ENCODE results near the gene SND1. TPM values are rescaled to one million over a fixed set of nuclear protein-coding genes. Genes with fewer than 3 reads are reported as not detected.

Gene SND1
- total RNA-seq, 1 donor from 2014 or later, result 85.9 TPM

GRCh38 chr7:127932496-127932895 is 280.5 kb downstream of the SND1 start:
- Histone ChIP-seq H3K36me3 (peaks cover 0 to 17% of the 10 kb centered on the region in 2 donors), H3K9me3 (no peaks in the 10 kb centered on the region), H3K4me1 (no peaks in the 10 kb centered on the region), H3K27me3 (no peaks in the 10 kb centered on the region), H3K27ac (no peak overlapping the region), H3K4me3 (no peak overlapping the region)
- DNase-seq (ENCODE audit: extremely low spot score in 2 of 2), result no peak
- TF ChIP-seq POLR2A (IDR thresholded peaks at IDR 0.05), result no peak
- TF ChIP-seq, protein P1, sequence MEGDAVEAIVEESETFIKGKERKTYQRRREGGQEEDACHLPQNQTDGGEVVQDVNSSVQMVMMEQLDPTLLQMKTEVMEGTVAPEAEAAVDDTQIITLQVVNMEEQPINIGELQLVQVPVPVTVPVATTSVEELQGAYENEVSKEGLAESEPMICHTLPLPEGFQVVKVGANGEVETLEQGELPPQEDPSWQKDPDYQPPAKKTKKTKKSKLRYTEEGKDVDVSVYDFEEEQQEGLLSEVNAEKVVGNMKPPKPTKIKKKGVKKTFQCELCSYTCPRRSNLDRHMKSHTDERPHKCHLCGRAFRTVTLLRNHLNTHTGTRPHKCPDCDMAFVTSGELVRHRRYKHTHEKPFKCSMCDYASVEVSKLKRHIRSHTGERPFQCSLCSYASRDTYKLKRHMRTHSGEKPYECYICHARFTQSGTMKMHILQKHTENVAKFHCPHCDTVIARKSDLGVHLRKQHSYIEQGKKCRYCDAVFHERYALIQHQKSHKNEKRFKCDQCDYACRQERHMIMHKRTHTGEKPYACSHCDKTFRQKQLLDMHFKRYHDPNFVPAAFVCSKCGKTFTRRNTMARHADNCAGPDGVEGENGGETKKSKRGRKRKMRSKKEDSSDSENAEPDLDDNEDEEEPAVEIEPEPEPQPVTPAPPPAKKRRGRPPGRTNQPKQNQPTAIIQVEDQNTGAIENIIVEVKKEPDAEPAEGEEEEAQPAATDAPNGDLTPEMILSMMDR (IDR thresholded peaks at IDR 0.05), result no peak
- no peak for TF ChIP-seq POLR2AphosphoS5 (IDR thresholded peaks at IDR 0.05; ENCODE audit: insufficient read depth in 1 of 2, low read depth in 1 of 2)
- intact Hi-C loops (cut with DNase I), result no loop called here

GRCh38 chr7:127933146-127933545 is 281.2 kb downstream of the SND1 start:
- Histone ChIP-seq H3K4me1 (no peaks in the 10 kb centered on the region), H3K9me3 (no peaks in the 10 kb centered on the region), H3K36me3 (peaks cover 0 to 17% of the 10 kb centered on the region in 2 donors), H3K4me3 (no peak overlapping the region), H3K27ac (no peak overlapping the region), H3K27me3 (no peaks in the 10 kb centered on the region)
- intact Hi-C loops (cut with DNase I), result no loop called here
- TF ChIP-seq, protein P1 (IDR thresholded peaks at IDR 0.05), result no peak
- TF ChIP-seq POLR2A (IDR thresholded peaks at IDR 0.05) (no peak), POLR2AphosphoS5 (IDR thresholded peaks at IDR 0.05; ENCODE audit: insufficient read depth in 1 of 2, low read depth in 1 of 2) (no peak)
- DNase-seq (ENCODE audit: extremely low spot score in 2 of 2), result no peak

- no peaks in the 10 kb centered on the region for H3K27me3 ChIP-seq
- peaks cover 0 to 11% of the 10 kb centered on the region in 2 donors for H3K36me3 ChIP-seq
- intact Hi-C loops (cut with DNase I), result no loop called here
- H3K4me1 ChIP-seq, result no peaks in the 10 kb centered on the region
- DNase-seq (ENCODE audit: extremely low spot score in 2 of 2), result no peak
- TF ChIP-seq POLR2AphosphoS5 (IDR thresholded peaks at IDR 0.05; ENCODE audit: insufficient read depth in 1 of 2, low read depth in 1 of 2), result no peak
- no peak for TF ChIP-seq POLR2A (IDR thresholded peaks at IDR 0.05)
- TF ChIP-seq, protein P1 (IDR thresholded peaks at IDR 0.05), result no peak
- no peaks in the 10 kb centered on the region for H3K9me3 ChIP-seq
- H3K4me3 ChIP-seq, result no peak overlapping the region
- no peak overlapping the region for H3K27ac ChIP-seq
These were observed 282.7 kb downstream of the SND1 start for GRCh38 chr7:127934711-127935110.

- Histone ChIP-seq H3K4me1 (no peaks in the 10 kb centered on the region), H3K27ac (no peak overlapping the region), H3K9me3 (no peaks in the 10 kb centered on the region), H3K36me3 (no peaks in the 10 kb centered on the region), H3K4me3 (no peak overlapping the region), H3K27me3 (no peaks in the 10 kb centered on the region)
- no peak for DNase-seq (ENCODE audit: extremely low spot score in 2 of 2)
- TF ChIP-seq POLR2A (IDR thresholded peaks at IDR 0.05) (no peak), POLR2AphosphoS5 (IDR thresholded peaks at IDR 0.05; ENCODE audit: insufficient read depth in 1 of 2, low read depth in 1 of 2) (no peak)
- TF ChIP-seq, protein P1 (IDR thresholded peaks at IDR 0.05), result no peak
- intact Hi-C loops (cut with DNase I), result no loop called here
These were observed 283.9 kb downstream of the SND1 start for GRCh38 chr7:127935847-127936376.

- TF ChIP-seq POLR2AphosphoS5 (IDR thresholded peaks at IDR 0.05; ENCODE audit: insufficient read depth in 1 of 2, low read depth in 1 of 2) (no peak), POLR2A (IDR thresholded peaks at IDR 0.05) (no peak)
- TF ChIP-seq, protein P1 (IDR thresholded peaks at IDR 0.05), result no peak
- DNase-seq (ENCODE audit: extremely low spot score in 2 of 2), result no peak
- Histone ChIP-seq H3K4me1 (no peaks in the 10 kb centered on the region), H3K4me3 (no peak overlapping the region), H3K36me3 (no peaks in the 10 kb centered on the region), H3K27me3 (no peaks in the 10 kb centered on the region), H3K9me3 (no peaks in the 10 kb centered on the region), H3K27ac (no peak overlapping the region)
- intact Hi-C loops (cut with DNase I), result no loop called here
These were observed 285.2 kb downstream of the SND1 start for GRCh38 chr7:127937066-127937680.

Data from vagina (tissue), 2 donors.